NCI-H1694 (cell line): ENCODE measurements around the gene SKIDA1.

Source experiments
- DNase-seq: peaks from one replicate; lab custom pipeline; 2025; lab: John Stamatoyannopoulos, UW

The SKIDA1 gene

DNA sequence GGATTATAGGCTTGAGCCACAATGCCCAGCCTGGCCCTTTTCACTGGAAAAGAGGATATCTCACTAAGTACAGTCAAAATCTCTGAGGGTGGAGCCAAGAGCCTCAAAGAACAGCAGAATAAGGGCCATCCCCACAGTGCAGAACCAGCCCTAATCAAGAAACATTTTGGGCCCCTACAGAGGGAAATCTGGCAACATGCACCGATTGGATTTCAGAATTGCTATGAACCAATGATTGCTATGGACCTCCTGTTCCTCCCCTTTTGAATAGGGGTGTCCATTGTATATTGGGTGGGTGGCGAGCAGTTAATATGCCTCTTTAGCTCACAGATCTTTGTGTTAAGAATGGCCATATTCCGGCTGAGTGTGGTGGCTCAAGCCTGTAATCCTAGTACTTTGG lies 42.7 kb downstream of the SKIDA1 start:
- no peak for DNase-seq

DNA sequence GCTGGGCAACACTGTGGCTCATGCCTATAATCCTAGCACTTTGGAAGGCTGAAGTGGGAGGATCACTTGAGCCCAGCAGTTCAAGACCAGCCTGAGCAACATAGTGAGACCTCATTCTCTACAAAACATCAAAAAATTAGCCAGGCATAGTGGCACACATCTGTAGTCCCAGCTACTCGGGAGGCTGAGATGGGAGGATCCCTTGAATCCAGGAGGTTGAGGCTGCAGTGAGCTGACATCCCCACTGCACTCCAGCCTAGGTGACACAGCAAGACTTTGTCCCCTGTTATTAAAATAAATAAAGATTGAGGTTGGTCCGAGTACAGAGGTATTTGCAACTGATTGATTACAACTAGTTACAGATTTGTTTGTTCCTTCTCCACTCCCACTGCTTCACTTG lies 44.1 kb downstream of the SKIDA1 start:
- no peak for DNase-seq

DNA sequence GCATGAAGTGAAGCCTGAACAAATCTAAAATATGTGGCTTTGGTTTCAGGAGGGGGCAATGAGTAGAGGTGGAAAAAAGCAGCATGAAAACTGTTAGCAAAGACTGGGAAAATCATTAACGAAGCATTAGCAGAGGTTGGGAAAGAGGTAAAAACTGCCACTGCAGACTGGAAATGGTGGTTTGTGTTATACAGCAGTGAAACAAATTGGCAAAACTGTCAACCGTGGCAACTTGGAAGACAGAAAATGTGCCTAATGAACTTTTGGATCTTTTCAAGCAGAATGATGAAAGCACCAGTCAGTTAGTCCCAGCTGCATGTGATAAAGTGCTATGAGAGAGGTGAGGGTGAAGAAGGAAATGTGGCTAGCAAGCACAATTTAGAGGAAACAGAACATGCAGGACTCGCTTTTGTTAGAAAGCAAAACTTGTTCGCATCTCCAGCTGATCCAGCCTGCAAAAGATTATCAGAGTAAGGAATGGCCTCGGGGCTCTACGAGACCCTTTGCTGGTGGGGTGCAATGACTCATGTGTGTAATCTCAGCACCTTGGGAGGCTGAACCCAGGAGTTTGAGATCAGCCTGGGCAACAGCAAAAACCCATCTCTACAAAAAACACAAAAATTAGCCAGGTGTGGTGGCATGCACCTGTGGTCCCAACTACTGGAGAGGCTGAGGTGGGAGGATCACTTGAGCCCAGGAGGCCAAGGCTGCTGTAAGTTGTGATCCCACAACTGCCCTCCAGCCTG lies 45.7 kb downstream of the SKIDA1 start:
- no peak for DNase-seq

DNA sequence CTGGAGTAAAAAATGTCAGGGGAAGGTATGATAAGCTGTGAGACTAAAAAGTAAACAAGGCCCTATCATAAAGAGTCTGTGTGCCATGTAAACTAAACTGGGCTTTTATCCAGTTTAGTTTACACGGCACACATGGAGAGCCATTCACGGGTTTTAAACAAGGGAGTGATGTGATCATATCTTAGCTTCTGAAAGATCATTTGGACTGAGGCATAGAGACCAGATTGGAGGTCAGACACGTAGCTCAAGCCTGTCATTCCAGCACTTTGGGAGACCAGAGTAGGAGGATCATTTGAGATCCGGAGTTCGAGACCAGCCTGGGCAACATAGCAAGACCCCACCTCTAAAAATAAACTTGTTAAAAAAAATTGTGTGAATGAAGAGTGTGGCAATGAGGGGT lies 50.1 kb downstream of the SKIDA1 start:
- no peak for DNase-seq

DNA sequence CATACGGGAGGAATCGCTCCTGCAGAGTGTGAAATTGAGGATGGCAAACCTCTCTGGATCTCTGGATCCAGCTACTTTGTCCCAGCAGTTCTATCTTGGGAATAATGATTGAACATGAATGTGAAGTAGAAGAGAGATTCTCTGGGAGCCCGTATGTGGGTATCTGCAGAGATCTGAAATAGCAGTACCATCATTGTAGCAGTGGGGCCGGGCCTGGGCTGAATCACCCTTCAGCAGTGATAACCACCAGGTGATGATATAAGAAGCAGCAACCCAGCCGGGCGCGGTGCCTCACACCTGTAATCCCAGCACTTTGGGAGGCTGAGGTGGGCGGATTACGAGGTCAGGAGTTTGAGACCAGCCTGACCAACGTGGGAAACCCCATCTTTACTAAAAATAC lies 51.9 kb downstream of the SKIDA1 start:
- no peak for DNase-seq

DNA sequence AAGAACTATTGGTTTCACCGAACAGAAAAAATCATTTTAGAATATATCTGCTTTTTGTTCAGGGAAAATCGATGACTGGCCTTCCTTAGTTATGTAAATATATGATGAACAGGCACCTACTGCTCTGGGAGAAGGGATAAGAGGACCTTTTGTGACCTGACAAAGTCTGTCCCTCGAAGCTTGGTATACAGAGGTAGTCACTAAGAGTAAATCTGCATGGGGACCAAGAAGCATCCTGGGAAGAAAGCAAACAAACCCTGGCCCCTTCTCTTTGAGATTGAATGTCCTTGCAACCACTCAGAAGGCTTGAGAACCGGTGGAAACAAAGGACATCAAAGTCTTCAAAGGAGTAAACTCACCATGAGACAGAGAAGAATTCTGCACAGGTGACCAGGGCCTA lies 52.3 kb downstream of the SKIDA1 start:
- no peak for DNase-seq

DNA sequence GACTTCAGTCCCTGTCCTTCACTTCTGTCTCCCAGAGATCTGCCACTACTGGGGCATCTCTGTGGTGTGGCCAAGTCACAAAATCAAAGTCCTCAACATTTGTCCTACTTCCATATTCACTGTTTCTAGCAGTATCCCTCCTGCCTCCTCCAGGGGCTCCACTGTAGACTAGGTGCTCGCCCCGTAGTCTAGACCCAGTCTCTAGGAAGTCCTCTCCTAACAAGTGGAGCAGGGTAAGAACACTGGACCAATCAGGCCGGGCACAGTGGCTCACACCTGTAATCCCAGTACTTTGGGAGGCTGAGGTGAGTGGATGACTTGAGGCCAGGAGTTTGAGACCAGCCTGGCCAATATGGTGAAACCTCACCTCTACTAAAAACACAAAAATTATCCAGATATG lies 57.4 kb downstream of the SKIDA1 start:
- DNase-seq: no peak

DNA sequence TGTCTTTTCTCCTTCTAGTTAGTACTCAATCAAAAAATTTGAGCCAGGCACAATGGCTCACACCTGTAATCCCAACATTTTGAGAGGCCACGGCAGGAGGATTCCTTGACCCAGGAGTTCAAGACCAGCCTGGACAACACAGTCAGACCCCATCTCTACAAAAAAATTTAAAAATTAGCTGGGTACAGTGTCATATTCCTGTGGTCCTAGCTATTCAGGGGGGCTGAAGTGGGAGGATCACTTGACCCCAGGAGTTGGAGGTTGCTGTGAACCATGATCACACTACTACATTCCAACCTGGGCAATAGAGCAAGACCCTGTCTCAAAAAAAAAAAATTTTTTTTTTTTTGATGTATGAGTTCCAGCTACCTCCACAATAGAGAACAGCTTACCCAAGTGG lies 57.8 kb downstream of the SKIDA1 start:
- no peak for DNase-seq

DNA sequence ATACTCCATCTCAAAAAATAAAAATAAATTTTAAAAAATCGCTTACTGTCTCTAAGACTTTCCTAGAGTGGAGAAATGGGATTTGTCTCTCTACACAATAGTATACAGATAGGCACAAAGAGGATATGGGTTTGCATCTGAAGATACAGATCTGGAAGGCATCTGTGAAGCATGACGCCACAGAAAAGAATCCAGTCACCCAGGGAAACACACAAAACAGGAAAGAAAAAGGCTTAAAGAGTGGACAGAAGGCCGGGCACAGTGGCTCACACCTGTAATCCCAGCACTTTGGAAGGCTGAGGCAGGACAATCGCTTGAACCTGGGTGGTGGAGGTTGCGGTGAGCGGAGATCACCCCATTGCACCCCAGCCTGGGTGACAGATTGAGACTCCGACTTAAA lies 61.3 kb downstream of the SKIDA1 start:
- DNase-seq: no peak
